ENCODE results near the gene NCOA7. TPM values are rescaled to one million over a fixed set of nuclear protein-coding genes. Genes with fewer than 3 reads are reported as not detected.

The NCOA7 gene, protein sequence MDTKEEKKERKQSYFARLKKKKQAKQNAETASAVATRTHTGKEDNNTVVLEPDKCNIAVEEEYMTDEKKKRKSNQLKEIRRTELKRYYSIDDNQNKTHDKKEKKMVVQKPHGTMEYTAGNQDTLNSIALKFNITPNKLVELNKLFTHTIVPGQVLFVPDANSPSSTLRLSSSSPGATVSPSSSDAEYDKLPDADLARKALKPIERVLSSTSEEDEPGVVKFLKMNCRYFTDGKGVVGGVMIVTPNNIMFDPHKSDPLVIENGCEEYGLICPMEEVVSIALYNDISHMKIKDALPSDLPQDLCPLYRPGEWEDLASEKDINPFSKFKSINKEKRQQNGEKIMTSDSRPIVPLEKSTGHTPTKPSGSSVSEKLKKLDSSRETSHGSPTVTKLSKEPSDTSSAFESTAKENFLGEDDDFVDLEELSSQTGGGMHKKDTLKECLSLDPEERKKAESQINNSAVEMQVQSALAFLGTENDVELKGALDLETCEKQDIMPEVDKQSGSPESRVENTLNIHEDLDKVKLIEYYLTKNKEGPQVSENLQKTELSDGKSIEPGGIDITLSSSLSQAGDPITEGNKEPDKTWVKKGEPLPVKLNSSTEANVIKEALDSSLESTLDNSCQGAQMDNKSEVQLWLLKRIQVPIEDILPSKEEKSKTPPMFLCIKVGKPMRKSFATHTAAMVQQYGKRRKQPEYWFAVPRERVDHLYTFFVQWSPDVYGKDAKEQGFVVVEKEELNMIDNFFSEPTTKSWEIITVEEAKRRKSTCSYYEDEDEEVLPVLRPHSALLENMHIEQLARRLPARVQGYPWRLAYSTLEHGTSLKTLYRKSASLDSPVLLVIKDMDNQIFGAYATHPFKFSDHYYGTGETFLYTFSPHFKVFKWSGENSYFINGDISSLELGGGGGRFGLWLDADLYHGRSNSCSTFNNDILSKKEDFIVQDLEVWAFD
- total RNA-seq (10 to 100 TPM; 12.0 to 66.7 (median 15.5) TPM), polyA plus RNA-seq (10 to 100 TPM in 1 of 2 donors, 1 to 10 TPM in 1; 7.4 to 10.4 TPM)

DNA sequence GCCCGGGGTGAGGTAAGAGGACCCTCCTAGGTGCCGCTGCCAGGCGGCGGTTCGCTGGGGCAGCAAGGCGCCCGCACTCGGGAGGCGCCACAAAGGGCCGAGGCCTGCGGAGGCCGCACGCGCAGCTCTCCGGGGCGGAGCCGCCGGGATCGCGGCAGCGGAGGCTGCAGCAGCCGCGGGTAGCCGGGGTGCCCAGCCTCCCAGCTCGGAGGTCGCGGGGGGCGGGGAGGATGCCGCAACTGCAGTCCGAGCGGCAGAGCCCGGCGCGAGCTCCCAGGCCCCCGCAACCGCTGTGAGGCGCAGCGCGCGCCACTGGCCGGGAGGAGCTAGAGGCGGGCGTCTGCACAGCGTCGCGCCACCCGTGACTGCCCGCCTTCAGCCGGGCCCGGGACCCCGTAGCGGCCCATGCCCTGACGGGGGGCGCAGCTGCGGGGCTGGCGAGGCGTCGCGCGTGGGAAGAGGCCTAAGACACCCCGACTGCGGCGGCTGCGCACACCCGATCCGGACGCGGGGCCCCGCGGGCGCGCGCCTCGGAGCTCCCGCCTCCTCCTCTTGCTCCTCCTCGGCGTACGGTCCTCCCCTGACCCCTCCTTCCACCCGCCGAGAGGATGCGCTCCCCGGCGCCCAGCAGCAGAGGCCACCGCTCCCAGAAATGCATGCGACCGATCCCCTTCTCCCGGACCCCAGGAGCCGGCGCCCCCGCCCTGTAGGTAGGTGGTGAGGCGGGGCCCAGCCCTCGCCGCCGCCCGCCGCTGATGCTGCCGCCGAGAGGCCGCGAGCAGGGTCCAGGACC is at the start of gene NCOA7:
Gene NCOA7, plus strand, starts transcription at position 603 of the 793 bp plus-strand sequence. CDS start 24,395 bp downstream, outside the sequence.
- 0% methylated on average over 65 to 100 of the region's 100 CpGs for WGBS, 2 donors
- TF ChIP-seq, protein P1, sequence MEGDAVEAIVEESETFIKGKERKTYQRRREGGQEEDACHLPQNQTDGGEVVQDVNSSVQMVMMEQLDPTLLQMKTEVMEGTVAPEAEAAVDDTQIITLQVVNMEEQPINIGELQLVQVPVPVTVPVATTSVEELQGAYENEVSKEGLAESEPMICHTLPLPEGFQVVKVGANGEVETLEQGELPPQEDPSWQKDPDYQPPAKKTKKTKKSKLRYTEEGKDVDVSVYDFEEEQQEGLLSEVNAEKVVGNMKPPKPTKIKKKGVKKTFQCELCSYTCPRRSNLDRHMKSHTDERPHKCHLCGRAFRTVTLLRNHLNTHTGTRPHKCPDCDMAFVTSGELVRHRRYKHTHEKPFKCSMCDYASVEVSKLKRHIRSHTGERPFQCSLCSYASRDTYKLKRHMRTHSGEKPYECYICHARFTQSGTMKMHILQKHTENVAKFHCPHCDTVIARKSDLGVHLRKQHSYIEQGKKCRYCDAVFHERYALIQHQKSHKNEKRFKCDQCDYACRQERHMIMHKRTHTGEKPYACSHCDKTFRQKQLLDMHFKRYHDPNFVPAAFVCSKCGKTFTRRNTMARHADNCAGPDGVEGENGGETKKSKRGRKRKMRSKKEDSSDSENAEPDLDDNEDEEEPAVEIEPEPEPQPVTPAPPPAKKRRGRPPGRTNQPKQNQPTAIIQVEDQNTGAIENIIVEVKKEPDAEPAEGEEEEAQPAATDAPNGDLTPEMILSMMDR (IDR thresholded peaks at IDR 0.05) = no peak
- intact Hi-C loops (cut with DNase I) = no loop called here
- H3K27ac ChIP-seq = peak within 1 kb of the TSS; percentile 82 to 95 (median 90)
- no peaks in the 10 kb centered on the region for H3K27me3 ChIP-seq
- no peaks in the 10 kb centered on the region for H3K36me3 ChIP-seq
- DNase-seq (peak; percentile 69 to 91 (median 80)), ATAC-seq (peak; percentile 85 to 92 (median 91)), FAIRE-seq (no peak)
- H3K4me3 ChIP-seq = peak within 1 kb of the TSS; percentile 79 to 95 (median 88)
- no peaks in the 10 kb centered on the region for H3K9me3 ChIP-seq
- peaks cover 5 to 27% (median 19%) of the 10 kb centered on the region in 3 donors for H3K4me1 ChIP-seq

DNA sequence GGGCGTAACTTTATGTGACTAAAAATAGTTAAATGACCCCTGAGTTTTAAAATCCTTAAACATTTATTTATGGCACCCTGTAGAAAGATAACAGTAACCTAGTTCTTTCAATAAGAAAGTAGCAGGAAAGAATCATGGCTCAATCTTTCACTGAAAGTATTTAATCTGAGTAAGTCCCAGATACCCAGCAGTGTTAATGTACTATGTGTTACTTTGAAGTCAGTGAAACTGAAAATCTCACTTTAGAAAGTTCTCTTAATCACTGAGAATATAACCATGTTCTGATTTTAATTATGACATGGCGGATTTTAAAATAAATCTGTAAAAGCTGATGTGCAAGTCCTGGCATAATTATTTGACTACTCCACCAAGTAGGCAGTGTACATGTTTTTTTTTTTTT is 49.4 kb upstream of the NCOA7 start:
- intact Hi-C loops (cut with DNase I) = no loop called here
- H3K4me3 ChIP-seq = no peak overlapping the region
- peaks cover 0 to 6% (median 0%) of the 10 kb centered on the region in 3 donors for H3K4me1 ChIP-seq
- DNase-seq (no peak), FAIRE-seq (no peak), ATAC-seq (no peak)
- H3K27ac ChIP-seq = no peak overlapping the region
- H3K36me3 ChIP-seq = no peaks in the 10 kb centered on the region
- H3K27me3 ChIP-seq = no peaks in the 10 kb centered on the region
- WGBS, 2 donors = 95 to 98% methylated on average over 2 of the region's 2 CpGs
- H3K9me3 ChIP-seq = no peaks in the 10 kb centered on the region
- TF ChIP-seq, protein P1 (IDR thresholded peaks at IDR 0.05) = no peak

DNA sequence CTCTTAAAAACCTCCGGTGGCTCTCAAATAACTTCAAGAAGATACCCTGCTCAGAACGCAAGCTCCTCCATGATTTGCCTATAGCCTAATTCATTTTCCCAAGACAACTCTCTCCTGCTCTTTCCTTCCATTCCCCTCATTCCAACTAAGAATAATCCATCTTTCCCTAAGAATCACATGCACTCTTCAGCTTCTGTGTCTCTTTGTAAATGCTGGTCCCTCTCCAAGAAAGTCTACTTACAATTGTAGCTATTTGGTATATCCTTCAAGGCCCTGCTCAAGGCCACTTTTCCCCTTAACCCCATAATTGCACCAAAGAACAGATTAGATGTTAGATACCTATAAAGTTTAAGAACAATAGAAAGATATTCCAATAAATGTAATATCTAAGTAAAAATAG is 48.7 kb upstream of the NCOA7 start:
- DNase-seq (no peak), ATAC-seq (no peak), FAIRE-seq (no peak)
- Histone ChIP-seq H3K27ac (no peak overlapping the region), H3K4me3 (no peak overlapping the region), H3K36me3 (no peaks in the 10 kb centered on the region), H3K9me3 (no peaks in the 10 kb centered on the region), H3K27me3 (no peaks in the 10 kb centered on the region), H3K4me1 (peaks cover 0 to 6% (median 0%) of the 10 kb centered on the region in 3 donors)
- TF ChIP-seq, protein P1 (IDR thresholded peaks at IDR 0.05) = no peak
- intact Hi-C loops (cut with DNase I) = no loop called here
- WGBS, 2 donors = 93 to 95% methylated on average over 2 of the region's 2 CpGs

DNA sequence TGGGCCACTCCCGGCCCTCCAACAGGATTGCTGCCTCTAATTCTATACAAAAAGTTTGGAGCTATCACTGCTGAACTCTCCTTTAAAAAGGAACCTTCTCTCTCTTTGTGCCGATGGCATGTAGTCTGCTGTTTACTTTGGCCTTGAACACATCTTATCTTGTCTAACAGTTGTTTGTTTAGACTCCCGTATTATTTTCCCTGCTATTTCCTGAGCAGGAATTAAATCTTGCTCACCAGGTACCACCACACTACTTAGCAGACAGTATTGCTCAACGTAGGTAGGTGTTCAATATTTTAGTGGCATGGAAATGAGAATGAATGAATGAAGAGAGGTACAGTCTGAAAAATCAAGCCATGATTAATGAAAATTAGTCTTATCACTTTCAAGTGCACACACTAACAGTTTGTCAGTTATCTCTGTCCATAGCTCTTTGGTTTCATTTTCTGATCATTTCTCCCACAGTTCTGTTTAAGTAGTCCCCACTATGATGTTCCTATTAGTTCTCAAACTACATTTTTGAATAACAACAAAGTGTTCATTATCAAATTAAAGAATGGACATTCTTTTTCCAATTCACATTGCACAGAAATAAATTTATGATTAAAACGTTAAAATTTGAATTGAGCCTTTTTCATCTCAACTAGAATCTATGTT is 48.2 kb upstream of the NCOA7 start:
- WGBS, 2 donors = 31 to 45% methylated on average over 5 of the region's 5 CpGs
- peaks cover 0 to 6% (median 0%) of the 10 kb centered on the region in 3 donors for H3K4me1 ChIP-seq
- no peak for ATAC-seq
- no peak for FAIRE-seq
- DNase-seq = no peak
- intact Hi-C loops (cut with DNase I) = no loop called here
- no peak overlapping the region for H3K4me3 ChIP-seq
- H3K36me3 ChIP-seq = no peaks in the 10 kb centered on the region
- no peak overlapping the region for H3K27ac ChIP-seq
- TF ChIP-seq, protein P1 (IDR thresholded peaks at IDR 0.05) = no peak
- no peaks in the 10 kb centered on the region for H3K27me3 ChIP-seq
- H3K9me3 ChIP-seq = no peaks in the 10 kb centered on the region

Measured in pancreas (tissue), 10 donors.